MM.1S (cell line): Measurements from ENCODE around the gene DAAM1.

Source experiments
- DNase-seq: peaks from one replicate; pipeline ENCODE4 v3.0.0-alpha.2; 2015
- H2AFZ ChIP-seq: fragments of 300-600 bp; sonication (generic); 2 replicates; pipeline ENCODE4 v1.6.0; 2016; ENCODE audit warnings: antibody characterized with exemption, low read length
- H3F3A ChIP-seq: fragments of 300-600 bp; sonication (generic); 2 replicates; pipeline ENCODE4 v1.6.1; 2016; ENCODE audit warnings: mild to moderate bottlenecking, antibody characterized with exemption, low read length, moderate library complexity, mixed read lengths; ENCODE audit not compliant: insufficient read depth
- H3K27ac ChIP-seq: fragments of 300-600 bp; sonication (generic); 2 replicates; pipeline ENCODE4 v1.5.1; 2016; ENCODE audit warnings: mild to moderate bottlenecking, low read length
- H3K27me3 ChIP-seq: fragments of 300-600 bp; sonication (generic); replicated peaks from 2 replicates; pipeline ENCODE4 v1.6.0; 2016; ENCODE audit warnings: low read length; ENCODE audit not compliant: insufficient read depth
- H3K36me3 ChIP-seq: fragments of 300-600 bp; sonication (generic); replicated peaks from 2 replicates; pipeline ENCODE4 v1.6.1; 2016; ENCODE audit warnings: mild to moderate bottlenecking, low read length, mixed read lengths; ENCODE audit not compliant: insufficient read depth
- H3K4me1 ChIP-seq: fragments of 300-600 bp; sonication (generic); 2 replicates; pipeline ENCODE4 v1.6.1; 2016; ENCODE audit warnings: low read length, mixed read lengths
- H3K4me2 ChIP-seq: fragments of 300-600 bp; sonication (generic); 2 replicates; pipeline ENCODE4 v1.6.0; 2016; ENCODE audit warnings: low read depth, low read length
- H3K4me3 ChIP-seq: fragments of 300-600 bp; sonication (generic); 2 replicates; pipeline ENCODE4 v1.5.1; 2016; ENCODE audit warnings: low read length, mixed read lengths
- H3K79me2 ChIP-seq: fragments of 300-600 bp; sonication (generic); 2 replicates; pipeline ENCODE4 v1.6.1; 2016; ENCODE audit warnings: mixed run types, low read length, mixed read lengths
- H3K9ac ChIP-seq: fragments of 300-600 bp; sonication (generic); 2 replicates; pipeline ENCODE4 v1.6.1; 2016; ENCODE audit warnings: low read length, mixed read lengths
- H3K9me2 ChIP-seq: fragments of 300-600 bp; sonication (generic); replicated peaks from 2 replicates; pipeline ENCODE4 v1.6.1; 2016; ENCODE audit warnings: mild to moderate bottlenecking, low read length, mixed read lengths; ENCODE audit not compliant: insufficient read depth
- H3K9me3 ChIP-seq: fragments of 300-600 bp; sonication (generic); replicated peaks from 2 replicates; pipeline ENCODE4 v1.6.1; 2016; ENCODE audit warnings: mild to moderate bottlenecking, low read length, mixed read lengths; ENCODE audit not compliant: insufficient read depth
- H4K20me1 ChIP-seq: fragments of 300-600 bp; sonication (generic); 2 replicates; pipeline ENCODE4 v1.6.1; 2016; ENCODE audit warnings: mild to moderate bottlenecking, low read length, moderate library complexity, mixed read lengths; ENCODE audit not compliant: insufficient read depth
- EZH2 ChIP-seq: fragments of 300-600 bp; sonication (generic); optimal IDR thresholded peaks from 2 replicates; pipeline ENCODE3; 2017; ENCODE audit warnings: low read depth, mild to moderate bottlenecking, antibody characterized with exemption, low read length, mixed read lengths
- EZH2phosphoT487 ChIP-seq: fragments of 300-600 bp; sonication (generic); IDR thresholded peaks from 2 replicates; pipeline ENCODE4 v1.6.1; 2018; ENCODE audit warnings: antibody characterized with exemption, low read length
- TF ChIP-seq, protein P1 (sequence below): fragments of 300-600 bp; sonication (generic); IDR thresholded peaks from 2 replicates; pipeline ENCODE4 v1.5.1; 2016; ENCODE audit warnings: antibody characterized with exemption, low read length, mixed read lengths

Gene DAAM1

GRCh38 chr14:59177262-59177661 lies 11.2 kb upstream of the DAAM1 start:
- Histone ChIP-seq H3F3A (no peaks in the 10 kb centered on the region), H2AFZ (no peak overlapping the region), H3K9ac (no peak overlapping the region), H3K4me1 (no peaks in the 10 kb centered on the region), H4K20me1 (no peaks in the 10 kb centered on the region), H3K27me3 (no peaks in the 10 kb centered on the region), H3K27ac (no peak overlapping the region), H3K79me2 (no peaks in the 10 kb centered on the region), H3K4me2 (no peak overlapping the region), H3K9me3 (no peaks in the 10 kb centered on the region), H3K36me3 (no peaks in the 10 kb centered on the region), H3K9me2 (no peaks in the 10 kb centered on the region), H3K4me3 (no peak overlapping the region)
- no peak for DNase-seq
- no peak for TF ChIP-seq EZH2
- TF ChIP-seq, protein P1, sequence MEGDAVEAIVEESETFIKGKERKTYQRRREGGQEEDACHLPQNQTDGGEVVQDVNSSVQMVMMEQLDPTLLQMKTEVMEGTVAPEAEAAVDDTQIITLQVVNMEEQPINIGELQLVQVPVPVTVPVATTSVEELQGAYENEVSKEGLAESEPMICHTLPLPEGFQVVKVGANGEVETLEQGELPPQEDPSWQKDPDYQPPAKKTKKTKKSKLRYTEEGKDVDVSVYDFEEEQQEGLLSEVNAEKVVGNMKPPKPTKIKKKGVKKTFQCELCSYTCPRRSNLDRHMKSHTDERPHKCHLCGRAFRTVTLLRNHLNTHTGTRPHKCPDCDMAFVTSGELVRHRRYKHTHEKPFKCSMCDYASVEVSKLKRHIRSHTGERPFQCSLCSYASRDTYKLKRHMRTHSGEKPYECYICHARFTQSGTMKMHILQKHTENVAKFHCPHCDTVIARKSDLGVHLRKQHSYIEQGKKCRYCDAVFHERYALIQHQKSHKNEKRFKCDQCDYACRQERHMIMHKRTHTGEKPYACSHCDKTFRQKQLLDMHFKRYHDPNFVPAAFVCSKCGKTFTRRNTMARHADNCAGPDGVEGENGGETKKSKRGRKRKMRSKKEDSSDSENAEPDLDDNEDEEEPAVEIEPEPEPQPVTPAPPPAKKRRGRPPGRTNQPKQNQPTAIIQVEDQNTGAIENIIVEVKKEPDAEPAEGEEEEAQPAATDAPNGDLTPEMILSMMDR = no peak
- TF ChIP-seq EZH2phosphoT487 = no peak

DNA sequence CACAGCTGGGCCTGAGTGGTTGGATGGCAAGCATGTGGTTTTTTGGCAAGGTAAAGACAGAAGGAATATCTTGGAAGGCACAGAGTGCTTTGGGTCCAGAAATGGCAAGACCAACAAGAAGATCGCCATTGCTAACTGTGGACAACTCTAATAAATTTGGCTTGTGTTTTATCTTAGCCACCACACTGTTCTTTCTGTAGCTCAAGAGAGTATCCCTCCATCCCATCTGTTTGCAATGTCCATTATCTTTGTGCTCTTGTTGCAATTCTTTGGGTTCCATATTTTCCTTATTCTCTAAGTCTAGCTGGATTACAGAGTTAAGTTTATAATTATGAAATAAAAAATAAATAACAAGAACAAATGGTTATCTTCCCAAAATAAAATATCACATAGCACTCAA lies 6.7 kb upstream of the DAAM1 start:
- TF ChIP-seq EZH2phosphoT487 = no peak
- TF ChIP-seq, protein P1 = no peak
- TF ChIP-seq EZH2 = no peak
- H4K20me1 ChIP-seq = no peaks in the 10 kb centered on the region
- no peaks in the 10 kb centered on the region for H3F3A ChIP-seq
- H3K27me3 ChIP-seq = no peaks in the 10 kb centered on the region
- DNase-seq = no peak
- no peaks in the 10 kb centered on the region for H3K9me2 ChIP-seq
- no peak overlapping the region for H2AFZ ChIP-seq
- no peaks in the 10 kb centered on the region for H3K9me3 ChIP-seq
- H3K4me3 ChIP-seq = no peak overlapping the region
- no peaks in the 10 kb centered on the region for H3K36me3 ChIP-seq
- no peak overlapping the region for H3K27ac ChIP-seq
- H3K4me2 ChIP-seq = no peak overlapping the region
- no peaks in the 10 kb centered on the region for H3K79me2 ChIP-seq
- no peak overlapping the region for H3K9ac ChIP-seq
- H3K4me1 ChIP-seq = no peaks in the 10 kb centered on the region

DNA sequence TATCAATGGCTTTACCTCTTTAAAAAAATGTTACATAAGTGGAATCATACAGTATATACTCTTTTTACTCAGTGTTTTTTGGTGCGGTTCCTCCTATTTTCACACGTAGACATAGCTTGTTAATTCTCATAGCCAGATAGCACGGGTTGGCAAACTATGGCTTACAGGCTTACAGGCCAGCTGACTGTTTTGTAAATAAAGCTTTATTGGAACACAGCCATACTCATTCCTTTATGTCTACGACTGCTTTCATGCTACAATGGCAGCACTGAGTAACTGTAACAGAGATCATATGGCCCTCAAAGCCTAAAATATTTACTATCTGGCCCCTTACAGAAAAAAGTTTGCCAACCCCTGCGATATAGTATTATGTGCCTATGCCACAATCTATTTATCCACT lies 5.8 kb upstream of the DAAM1 start:
- Histone ChIP-seq H3K4me2 (no peak overlapping the region), H3K4me1 (peaks cover 3% of the 10 kb centered on the region; the same call in 1 of the 2 replicates), H3K9me3 (no peaks in the 10 kb centered on the region), H3F3A (no peaks in the 10 kb centered on the region), H3K9ac (no peak overlapping the region), H2AFZ (no peak overlapping the region), H3K27me3 (no peaks in the 10 kb centered on the region), H3K79me2 (no peaks in the 10 kb centered on the region), H3K4me3 (no peak overlapping the region), H4K20me1 (no peaks in the 10 kb centered on the region), H3K27ac (no peak overlapping the region), H3K36me3 (no peaks in the 10 kb centered on the region), H3K9me2 (no peaks in the 10 kb centered on the region)
- TF ChIP-seq EZH2phosphoT487 (no peak), EZH2 (no peak)
- TF ChIP-seq, protein P1 = no peak
- DNase-seq = no peak
